Type B pancreatic cell (in vitro differentiated cells): ENCODE data around the gene PHLDA2. TPM values are rescaled to one million over a fixed set of nuclear protein-coding genes. Genes with fewer than 3 reads are reported as not detected.

ENCODE experiments used
- DNase-seq: peaks from one replicate; pipeline ENCODE4 v3.0.0; 2021; ENCODE audit warnings: mixed read lengths; ENCODE audit not compliant: unreplicated experiment; ENCODE audit errors: extremely low spot score
- H3K27ac Mint-ChIP-seq: 2 replicates; pipeline ENCODE4 v1.8.0; 2021; ENCODE audit warnings: mild to moderate bottlenecking, mixed read lengths
- H3K27me3 Mint-ChIP-seq: 2 replicates; pipeline ENCODE4 v1.8.0; 2021; ENCODE audit warnings: mixed read lengths
- H3K36me3 Mint-ChIP-seq: 2 replicates; pipeline ENCODE4 v1.8.0; 2021; ENCODE audit warnings: mixed read lengths
- H3K4me1 Mint-ChIP-seq: one replicate; pipeline ENCODE4 v1.8.0; 2021; ENCODE audit warnings: mixed read lengths; ENCODE audit not compliant: unreplicated experiment
- H3K4me3 Mint-ChIP-seq: 2 replicates; pipeline ENCODE4 v1.8.0; 2021; ENCODE audit warnings: mild to moderate bottlenecking, mixed read lengths
- H3K9me3 Mint-ChIP-seq: 2 replicates; pipeline ENCODE4 v1.8.0; 2021; ENCODE audit warnings: mixed read lengths
- CTCF ChIP-seq: fragments of 200-600 bp; sonication (generic); conservative IDR thresholded peaks from 2 replicates; pipeline ENCODE4 v1.5.0; 2021; ENCODE audit warnings: antibody characterized with exemption, mild to moderate bottlenecking
- long read RNA-seq: library from polyadenylated mRNA; unstranded; transcript quantifications from one replicate; pipeline ENCODE4 v2.0.0, GENCODE V29; 2020
- total RNA-seq: library from RNA; stranded (reverse); gene quantifications from 2 replicates; pipeline ENCODE4 v1.2.1, GENCODE V29; 2021; ENCODE audit warnings: low replicate concordance

The PHLDA2 gene
- total RNA-seq, result 3.7 and 14.2 TPM in 2 replicates
- long read RNA-seq, partial matches to known transcripts, result 1 of 6 reads
- long read RNA-seq, other reads (novel, unspliced or antisense), result 1 of 6 reads

GRCh38 chr11:2928605-2929530 is at the start of gene PHLDA2:
PHLDA2 (minus strand) TSS chr11:2929420; CDS start chr11:2929364, 56 bp downstream.
- H3K27ac Mint-ChIP-seq, result peak within 1 kb of the TSS; percentile 95
- H3K9me3 Mint-ChIP-seq, result no peaks in the 10 kb centered on the region
- peaks cover 38% of the 10 kb centered on the region for H3K27me3 Mint-ChIP-seq
- H3K4me3 Mint-ChIP-seq, result peak within 1 kb of the TSS; percentile 90
- TF ChIP-seq CTCF, result peak; percentile 20
- peaks cover 3% of the 10 kb centered on the region for H3K4me1 Mint-ChIP-seq
- no peaks in the 10 kb centered on the region for H3K36me3 Mint-ChIP-seq
- no peak for DNase-seq

- Mint-ChIP-seq H3K4me3 (no peak overlapping the region), H3K4me1 (peaks cover 6% of the 10 kb centered on the region), H3K27me3 (no peaks in the 10 kb centered on the region), H3K9me3 (no peaks in the 10 kb centered on the region), H3K27ac (no peak overlapping the region), H3K36me3 (peaks cover 28% of the 10 kb centered on the region)
- no peak for DNase-seq
- TF ChIP-seq CTCF, result no peak
Measured at GRCh38 chr11:2977113-2977512, 47.9 kb upstream of the PHLDA2 start.

GRCh38 chr11:2976294-2977063 is 47.3 kb upstream of the PHLDA2 start:
- DNase-seq, result no peak
- Mint-ChIP-seq H3K36me3 (peaks cover 24% of the 10 kb centered on the region), H3K27ac (no peak overlapping the region), H3K4me1 (no peaks in the 10 kb centered on the region), H3K9me3 (no peaks in the 10 kb centered on the region), H3K4me3 (no peak overlapping the region), H3K27me3 (no peaks in the 10 kb centered on the region)
- no peak for TF ChIP-seq CTCF

GRCh38 chr11:2975594-2975993 is 46.4 kb upstream of the PHLDA2 start:
- no peaks in the 10 kb centered on the region for H3K4me1 Mint-ChIP-seq
- no peak for DNase-seq
- H3K27ac Mint-ChIP-seq, result no peak overlapping the region
- H3K36me3 Mint-ChIP-seq, result peaks cover 28% of the 10 kb centered on the region
- no peaks in the 10 kb centered on the region for H3K9me3 Mint-ChIP-seq
- H3K4me3 Mint-ChIP-seq, result no peak overlapping the region
- H3K27me3 Mint-ChIP-seq, result no peaks in the 10 kb centered on the region
- TF ChIP-seq CTCF, result peak; percentile 65

GRCh38 chr11:2974272-2974671 is 45.1 kb upstream of the PHLDA2 start:
- no peak overlapping the region for H3K27ac Mint-ChIP-seq
- no peak for TF ChIP-seq CTCF
- no peaks in the 10 kb centered on the region for H3K9me3 Mint-ChIP-seq
- peaks cover 39% of the 10 kb centered on the region for H3K36me3 Mint-ChIP-seq
- DNase-seq, result no peak
- no peaks in the 10 kb centered on the region for H3K4me1 Mint-ChIP-seq
- H3K27me3 Mint-ChIP-seq, result no peaks in the 10 kb centered on the region
- no peak overlapping the region for H3K4me3 Mint-ChIP-seq
